ENCODE results near the gene FAM118A. TPM values are rescaled to one million over a fixed set of nuclear protein-coding genes. Genes with fewer than 3 reads are reported as not detected.

FAM118A gene
- total and polyA plus RNA-seq, 9 donors: 21.9 to 57.8 (median 30.0) TPM

- Histone ChIP-seq H3K4me1 (ENCODE audit: insufficient read depth) (peaks cover 7% of the 10 kb centered on the region), H3K27ac (no peak overlapping the region), H3K27me3 (no peaks in the 10 kb centered on the region), H3K36me3 (no peaks in the 10 kb centered on the region), H3K4me3 (no peak overlapping the region), H3K9me3 (no peaks in the 10 kb centered on the region)
- TF ChIP-seq POLR2A (IDR thresholded peaks at IDR 0.05) (no peak), EP300 (IDR thresholded peaks at IDR 0.05) (no peak), CTCF (IDR thresholded peaks at IDR 0.05) (no peak)
- DNase-seq: no peak
- WGBS, 3 donors: 69 to 79% (median 78%) methylated on average over 26 of the region's 26 CpGs
- intact Hi-C loops (cut with DNase I): no loop called here
These were observed 25.5 kb downstream of the FAM118A start for GRCh38 chr22:45335021-45335818.

- no peak for DNase-seq
- no peaks in the 10 kb centered on the region for H3K9me3 ChIP-seq
- H3K36me3 ChIP-seq: no peaks in the 10 kb centered on the region
- peaks cover 7% of the 10 kb centered on the region for H3K4me1 ChIP-seq (ENCODE audit: insufficient read depth)
- intact Hi-C loops (cut with DNase I): no loop called here
- H3K27ac ChIP-seq: peak overlapping the region in 1 of 2 donors; percentile 70
- H3K27me3 ChIP-seq: no peaks in the 10 kb centered on the region
- WGBS, 3 donors: 82 to 88% (median 86%) methylated on average over 29 of the region's 29 CpGs
- no peak overlapping the region for H3K4me3 ChIP-seq
- TF ChIP-seq POLR2A (IDR thresholded peaks at IDR 0.05) (no peak), EP300 (IDR thresholded peaks at IDR 0.05) (no peak), CTCF (IDR thresholded peaks at IDR 0.05) (no peak)
These were observed 26.3 kb downstream of the FAM118A start for GRCh38 chr22:45335854-45336522.

DNA sequence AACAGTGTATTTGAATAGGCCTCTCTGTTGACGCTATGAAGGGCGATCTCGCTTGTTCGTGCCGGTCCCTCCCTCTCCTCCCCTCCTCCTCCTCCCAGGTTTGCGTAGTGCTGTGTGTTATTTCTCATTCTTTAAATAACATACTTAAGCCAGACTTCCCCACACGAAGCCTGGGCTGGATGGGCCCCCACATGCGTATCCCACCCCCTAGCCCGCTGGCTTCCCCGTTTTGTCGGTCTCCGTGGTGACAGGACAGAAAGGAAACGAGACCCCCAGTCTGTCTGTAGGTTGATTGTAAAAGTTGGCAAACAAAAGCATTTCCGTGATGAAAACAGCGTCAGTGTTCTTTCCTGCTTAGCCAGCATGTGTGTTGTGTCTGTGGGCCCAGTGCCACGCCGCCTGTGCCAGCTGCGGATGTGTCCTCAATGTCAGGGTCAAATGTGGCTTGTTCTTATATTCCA is 27.3 kb downstream of the FAM118A start:
- H3K27me3 ChIP-seq: no peaks in the 10 kb centered on the region
- intact Hi-C loops (cut with DNase I): no loop called here
- no peaks in the 10 kb centered on the region for H3K9me3 ChIP-seq
- H3K4me1 ChIP-seq (ENCODE audit: insufficient read depth): peaks cover 7% of the 10 kb centered on the region
- peak overlapping the region in 1 of 2 donors; percentile 70 for H3K27ac ChIP-seq
- H3K4me3 ChIP-seq: no peak overlapping the region
- no peaks in the 10 kb centered on the region for H3K36me3 ChIP-seq
- WGBS, 3 donors: 8 to 32% (median 28%) methylated on average over 18 of the region's 18 CpGs
- TF ChIP-seq CTCF (IDR thresholded peaks at IDR 0.05) (no peak), EP300 (IDR thresholded peaks at IDR 0.05) (no peak), POLR2A (IDR thresholded peaks at IDR 0.05) (no peak)
- peak; percentile 66 to 88 (median 78) for DNase-seq

GRCh38 chr22:45337536-45337935 is 27.8 kb downstream of the FAM118A start:
- TF ChIP-seq POLR2A (IDR thresholded peaks at IDR 0.05) (no peak), EP300 (IDR thresholded peaks at IDR 0.05) (no peak), CTCF (IDR thresholded peaks at IDR 0.05) (no peak)
- H3K4me3 ChIP-seq: no peak overlapping the region
- H3K27ac ChIP-seq: peak overlapping the region in 1 of 2 donors; percentile 70
- peaks cover 7% of the 10 kb centered on the region for H3K4me1 ChIP-seq (ENCODE audit: insufficient read depth)
- intact Hi-C loops (cut with DNase I): no loop called here
- no peaks in the 10 kb centered on the region for H3K9me3 ChIP-seq
- no peaks in the 10 kb centered on the region for H3K27me3 ChIP-seq
- no peak for DNase-seq
- H3K36me3 ChIP-seq: no peaks in the 10 kb centered on the region
- WGBS, 3 donors: 79 to 87% (median 84%) methylated on average over 9 of the region's 9 CpGs
